ENCODE results near the gene HINFP. TPM values are rescaled to one million over a fixed set of nuclear protein-coding genes. Genes with fewer than 3 reads are reported as not detected.

Gene HINFP
- total and polyA plus RNA-seq, 9 of the 15 experiments (the other 6 are each of a cell fraction or from before 2014, with no cell fraction given) = 13.8 to 34.1 (median 22.5) TPM

DNA sequence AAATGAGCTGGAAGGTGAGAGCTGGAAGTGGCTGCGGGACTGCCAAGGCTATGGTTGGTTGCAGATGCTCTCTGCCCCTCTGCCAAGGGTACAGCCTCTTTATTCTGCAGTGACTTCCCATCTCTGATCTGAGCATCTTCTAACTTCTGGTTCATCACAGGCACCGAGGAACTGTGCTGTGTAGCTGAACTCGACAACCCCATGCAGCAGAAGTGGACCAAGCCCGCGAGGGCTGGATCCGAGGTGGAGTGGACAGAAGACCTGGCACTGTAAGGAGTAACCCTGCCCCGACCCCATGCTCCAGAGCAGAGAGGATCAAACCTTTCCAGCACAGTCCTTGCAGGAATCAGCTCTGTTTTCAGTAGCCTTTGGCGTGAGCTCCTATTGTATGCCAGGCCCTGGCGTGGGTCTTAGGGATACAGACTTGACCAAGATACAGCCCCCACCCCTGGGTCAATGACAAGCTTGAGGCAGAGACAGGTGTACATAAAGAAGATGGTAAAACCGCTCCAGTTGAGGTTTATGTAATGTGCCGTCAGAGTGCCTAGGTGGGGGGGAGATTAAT lies 9.9 kb upstream of the HINFP start (continued):
- TF ChIP-seq CREB3L1 (IDR thresholded peaks at IDR 0.05; ENCODE audit: borderline replicate concordance, low read depth) = no peak

DNA sequence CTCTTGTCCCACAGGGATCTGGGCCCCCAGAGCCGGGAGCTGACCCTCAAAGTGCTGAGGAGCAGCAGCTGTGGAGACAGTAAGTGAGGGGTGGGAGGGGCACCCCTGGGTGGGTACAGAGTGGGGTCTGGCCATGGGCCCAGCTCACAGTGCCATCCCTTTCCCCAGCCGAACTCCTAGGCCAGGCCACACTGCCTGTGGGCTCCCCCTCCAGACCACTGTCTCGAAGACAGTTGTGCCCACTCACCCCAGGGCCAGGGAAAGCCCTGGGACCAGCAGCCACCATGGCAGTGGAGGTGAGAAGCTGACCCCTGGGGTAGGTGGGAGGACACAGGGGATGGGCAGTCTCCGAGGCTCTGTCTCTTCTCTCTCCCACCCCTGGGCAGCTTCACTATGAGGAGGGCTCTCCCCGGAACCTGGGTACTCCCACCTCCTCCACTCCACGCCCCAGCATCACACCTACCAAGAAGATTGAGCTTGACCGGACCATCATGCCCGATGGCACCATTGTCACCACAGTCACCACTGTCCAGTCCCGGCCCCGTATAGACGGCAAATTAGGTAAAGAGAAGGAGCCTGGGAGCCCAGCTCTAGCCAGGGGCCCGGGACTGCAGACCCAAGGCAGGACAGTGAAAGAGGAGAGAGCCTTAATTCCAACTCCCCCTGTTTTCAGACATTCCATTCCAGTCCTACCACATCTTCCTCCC lies 8.9 kb upstream of the HINFP start:
- H3K36me3 ChIP-seq (ENCODE audit: control insufficient read depth, insufficient read depth, low read length) = peaks cover 85% of the 10 kb centered on the region
- WGBS (ENCODE audit: insufficient coverage, low coverage, missing lambda C conversion rate) = 96% methylated on average over 9 of the region's 12 CpGs
- H3K27me3 ChIP-seq (ENCODE audit: control insufficient read depth in 2 of 2, insufficient read depth in 2 of 2, low read length in 2 of 2) = no peaks in the 10 kb centered on the region
- TF ChIP-seq RBFOX2 (IDR thresholded peaks at IDR 0.05; ENCODE audit: low read depth, low read length) (peak; percentile 55; the same call in 1 of the 2 replicates), HDAC6 (IDR thresholded peaks at IDR 0.05; ENCODE audit: low read depth, low read length) (no peak), POLR2G (IDR thresholded peaks at IDR 0.05; ENCODE audit: low read depth, low read length) (0 out of 2 replicates have a peak, but pooled peaks have one; percentile 27)
- BruUV-seq (replicated peaks) = no TSS peak
- in situ Hi-C loops (cut with MboI) (no loop called here), intact Hi-C loops (cut with micrococcal nuclease) (no loop called here)
- no peaks in the 10 kb centered on the region for H3K9me3 ChIP-seq (replicated peaks; ENCODE audit: control insufficient read depth, insufficient read depth, low read depth, low read length)
- DNase-seq (ENCODE audit: extremely low read depth in 1 of 4, low spot score in 3 of 4) (no peak), ATAC-seq (no peak), FAIRE-seq (no peak)
- ChIA-PET CTCF (ENCODE audit: low intra/inter-chr PET ratio) (interaction anchor here (0.5 kb wide), 1 partner anchor 17 kb away, joined by 5 read pairs; a partner anchor contains a TSS), POLR2A (interaction anchor here (1.0 to 2.6 kb wide), 5 partner anchors 10 to 113 kb away, joined by 3 to 8 read pairs (median 3); no protein-coding TSS in a partner anchor)
- H3K4me1 ChIP-seq (replicated peaks in 1 of 2; ENCODE audit: control insufficient read depth in 2 of 2, insufficient read depth in 2 of 2, low read length in 2 of 2) = peaks cover 20 to 21% of the 10 kb centered on the region in 2 experiments
- peaks cover 18% of the 10 kb centered on the region for H4K20me1 ChIP-seq (replicated peaks; ENCODE audit: control insufficient read depth, insufficient read depth, low read length)
- no peak overlapping the region for H2AFZ ChIP-seq (ENCODE audit: low read depth, low read length)
- H3K9me1 ChIP-seq (ENCODE audit: control insufficient read depth, insufficient read depth, low read length) = no peaks in the 10 kb centered on the region
- H3K9ac ChIP-seq (ENCODE audit: insufficient read depth in 1 of 2, low read depth in 2 of 2, low read length in 2 of 2) = no peak overlapping the region
- H3K27ac ChIP-seq (ENCODE audit: extremely low read depth, low read depth, low read length) = no peak overlapping the region
- H3K79me2 ChIP-seq (ENCODE audit: control insufficient read depth, insufficient read depth, low read length) = peaks cover 31% of the 10 kb centered on the region
- no peak overlapping the region for H3K4me3 ChIP-seq
- H3K4me2 ChIP-seq (ENCODE audit: insufficient read depth, low read length) = no peak overlapping the region
